Endothelial cell of umbilical vein (primary cell): ENCODE results near the gene PHAX.
"Not testable (repeated sequence)": the region's sequence is repeated elsewhere in the genome, so short reads cannot be mapped to it uniquely, and the experiment has no call there.

Source experiments
- CTCF ChIP-seq, 2 donors: IDR thresholded peaks; 1 replicate in 1 of 2; 2 replicates in 1 of 2; pipeline ENCODE4 v1.5.1; 2011; ENCODE audit warnings: low read length in 2 of 2, mild to moderate bottlenecking in 2 of 2, moderate library complexity in 2 of 2, control low read depth in 1 of 2, inconsistent platforms in 1 of 2, low read depth in 1 of 2; ENCODE audit not compliant: insufficient read depth in 1 of 2; ENCODE audit errors: extremely low read depth in 1 of 2
- EZH2 ChIP-seq: IDR thresholded peaks from 2 replicates; pipeline ENCODE4 v1.6.1; 2012; ENCODE audit warnings: borderline replicate concordance, low read depth, mild to moderate bottlenecking, moderate library complexity, low read length, inconsistent platforms; ENCODE audit not compliant: severe bottlenecking
- MAX ChIP-seq: IDR thresholded peaks from 2 replicates; pipeline ENCODE4 v1.6.1; 2011; ENCODE audit not compliant: insufficient read depth, insufficient read length
- POLR2AphosphoS5 ChIP-seq: IDR thresholded peaks from 2 replicates; pipeline ENCODE4 v1.6.1; 2012; ENCODE audit warnings: low read depth, mild to moderate bottlenecking, control low read depth, low read length, moderate library complexity; ENCODE audit not compliant: insufficient read depth

- TF ChIP-seq CTCF (IDR thresholded peaks at IDR 0.05; ENCODE audit: extremely low read depth in 1 of 2, insufficient read depth in 1 of 2, low read depth in 1 of 2, low read length in 2 of 2); EZH2; POLR2AphosphoS5; MAX: not testable (repeated sequence)
Observed at GRCh38 chr5:126649057-126649456, 48.3 kb downstream of the PHAX start.
